ENCODE measurements around the gene RASA2. TPM values are rescaled to one million over a fixed set of nuclear protein-coding genes. Genes with fewer than 3 reads are reported as not detected.

RASA2 gene
- total and polyA plus RNA-seq, 4 donors, result 1.6 to 5.4 (median 4.6) TPM

- TF ChIP-seq REST (IDR thresholded peaks at IDR 0.05) (no peak), RAD21 (IDR thresholded peaks at IDR 0.05) (peak; percentile 83 to 95)
Measured at GRCh38 chr3:141454906-141455602, 31.8 kb upstream of the RASA2 start (continued).

- Histone ChIP-seq H3K36me3 (ENCODE audit: control insufficient read depth in 4 of 4, insufficient read depth in 3 of 4, low read depth in 1 of 4, low read length in 3 of 4) (no peaks in the 10 kb centered on the region), H3K27me3 (ENCODE audit: control insufficient read depth in 4 of 4, insufficient read depth in 4 of 4, low read length in 3 of 4) (no peaks in the 10 kb centered on the region), H3K27ac (ENCODE audit: low read depth in 1 of 2, low read length in 2 of 2) (no peak overlapping the region), H3K9me3 (ENCODE audit: control insufficient read depth in 4 of 4, low read length in 3 of 4) (no peaks in the 10 kb centered on the region), H3K4me1 (ENCODE audit: control insufficient read depth in 4 of 4, insufficient read depth in 4 of 4, low read length in 3 of 4) (peaks cover 0 to 8% (median 4%) of the 10 kb centered on the region in 4 donors), H3K9ac (ENCODE audit: low read depth in 1 of 2, low read length in 2 of 2) (no peak overlapping the region), H3K4me3 (ENCODE audit: low read depth in 1 of 3, low read length in 3 of 3) (no peak overlapping the region)
- TF ChIP-seq NR2F2 (IDR thresholded peaks at IDR 0.05), result no peak
- TF ChIP-seq HNF4G (IDR thresholded peaks at IDR 0.05), result no peak
- no peak for TF ChIP-seq YY1 (IDR thresholded peaks at IDR 0.05)
- TF ChIP-seq RAD21 (IDR thresholded peaks at IDR 0.05), result no peak
- TF ChIP-seq MAX (IDR thresholded peaks at IDR 0.05), result no peak
- no peak for TF ChIP-seq SP1 (IDR thresholded peaks at IDR 0.05)
- TF ChIP-seq REST (IDR thresholded peaks at IDR 0.05), result no peak
- TF ChIP-seq TAF1 (conservative IDR thresholded peaks at IDR 0.05), result no peak
- TF ChIP-seq ATF3 (IDR thresholded peaks at IDR 0.05), result no peak
- TF ChIP-seq JUND (IDR thresholded peaks at IDR 0.05), result no peak
- TF ChIP-seq FOXA2 (IDR thresholded peaks at IDR 0.05), result no peak
- TF ChIP-seq EGR1 (IDR thresholded peaks at IDR 0.05; ENCODE audit: low read depth in 2 of 2), result no peak
- TF ChIP-seq GABPA (IDR thresholded peaks at IDR 0.05 in 1 of 2, conservative IDR thresholded peaks at IDR 0.05 in 1 of 2), result no peak
- no peak for TF ChIP-seq ZBTB33 (IDR thresholded peaks at IDR 0.05)
- no peak for TF ChIP-seq FOXA1 (IDR thresholded peaks at IDR 0.05)
- WGBS, result 73% methylated on average over 18 of the region's 18 CpGs
- no peak for DNase-seq (ENCODE audit: low spot score)
Measured at GRCh38 chr3:141455603-141456300, 31.1 kb upstream of the RASA2 start.
